ENCODE measurements around the gene PDRG1.

PDRG1 gene

GRCh38 chr20:31951530-31952453 is at the start of gene PDRG1:
Gene PDRG1 (minus strand): TSS chr20:31952046. CDS start chr20:31951961, 85 bp downstream.
- TF ChIP-seq, protein P1, sequence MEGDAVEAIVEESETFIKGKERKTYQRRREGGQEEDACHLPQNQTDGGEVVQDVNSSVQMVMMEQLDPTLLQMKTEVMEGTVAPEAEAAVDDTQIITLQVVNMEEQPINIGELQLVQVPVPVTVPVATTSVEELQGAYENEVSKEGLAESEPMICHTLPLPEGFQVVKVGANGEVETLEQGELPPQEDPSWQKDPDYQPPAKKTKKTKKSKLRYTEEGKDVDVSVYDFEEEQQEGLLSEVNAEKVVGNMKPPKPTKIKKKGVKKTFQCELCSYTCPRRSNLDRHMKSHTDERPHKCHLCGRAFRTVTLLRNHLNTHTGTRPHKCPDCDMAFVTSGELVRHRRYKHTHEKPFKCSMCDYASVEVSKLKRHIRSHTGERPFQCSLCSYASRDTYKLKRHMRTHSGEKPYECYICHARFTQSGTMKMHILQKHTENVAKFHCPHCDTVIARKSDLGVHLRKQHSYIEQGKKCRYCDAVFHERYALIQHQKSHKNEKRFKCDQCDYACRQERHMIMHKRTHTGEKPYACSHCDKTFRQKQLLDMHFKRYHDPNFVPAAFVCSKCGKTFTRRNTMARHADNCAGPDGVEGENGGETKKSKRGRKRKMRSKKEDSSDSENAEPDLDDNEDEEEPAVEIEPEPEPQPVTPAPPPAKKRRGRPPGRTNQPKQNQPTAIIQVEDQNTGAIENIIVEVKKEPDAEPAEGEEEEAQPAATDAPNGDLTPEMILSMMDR (IDR thresholded peaks at IDR 0.05; ENCODE audit: low read depth, low read length) = peak; percentile 96
- TF ChIP-seq, protein P2, sequence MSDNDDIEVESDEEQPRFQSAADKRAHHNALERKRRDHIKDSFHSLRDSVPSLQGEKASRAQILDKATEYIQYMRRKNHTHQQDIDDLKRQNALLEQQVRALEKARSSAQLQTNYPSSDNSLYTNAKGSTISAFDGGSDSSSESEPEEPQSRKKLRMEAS (IDR thresholded peaks at IDR 0.05; ENCODE audit: low read depth, low read length) = no peak
- TF ChIP-seq POLR2A (IDR thresholded peaks at IDR 0.05; ENCODE audit: extremely low read depth, insufficient read length) (peak; percentile 91), MYC (IDR thresholded peaks at IDR 0.05; ENCODE audit: low read depth, low read length) (peak; percentile 8; the same call in 1 of the 2 replicates)
- peak; percentile 96 for DNase-seq (ENCODE audit: low read depth)
- H3K4me3 ChIP-seq (ENCODE audit: low read depth, low read length) = peak within 1 kb of the TSS; percentile 98

DNA sequence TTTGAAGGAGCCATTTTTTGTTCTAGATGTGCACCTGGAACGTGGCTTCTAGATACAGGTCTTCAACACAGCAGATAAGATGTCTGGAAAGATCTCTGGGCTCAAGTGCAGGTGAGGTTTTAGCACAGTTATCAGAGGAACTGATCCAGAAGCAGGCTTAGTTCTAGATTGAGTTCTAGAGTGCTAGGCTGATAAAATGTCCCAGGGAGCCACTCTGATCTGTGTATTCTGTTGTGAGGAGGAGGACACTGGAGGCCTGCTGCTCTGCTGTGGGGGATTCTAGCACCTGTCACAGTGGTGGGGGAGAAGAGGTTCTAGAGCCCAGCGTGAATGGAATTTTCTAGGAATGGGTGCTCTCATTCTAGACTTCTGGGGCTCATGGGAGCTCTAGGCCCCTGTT is 46.4 kb upstream of the PDRG1 start:
- H3K4me3 ChIP-seq (ENCODE audit: low read depth, low read length) = no peak overlapping the region
- DNase-seq (ENCODE audit: low read depth) = no peak
- TF ChIP-seq MYC (IDR thresholded peaks at IDR 0.05; ENCODE audit: low read depth, low read length) (no peak), POLR2A (IDR thresholded peaks at IDR 0.05; ENCODE audit: extremely low read depth, insufficient read length) (no peak)
- TF ChIP-seq, protein P1 (IDR thresholded peaks at IDR 0.05; ENCODE audit: low read depth, low read length) = no peak
- TF ChIP-seq, protein P2 (IDR thresholded peaks at IDR 0.05; ENCODE audit: low read depth, low read length) = no peak

- H3K4me3 ChIP-seq (ENCODE audit: low read depth, low read length) = no peak overlapping the region
- TF ChIP-seq, protein P2 (IDR thresholded peaks at IDR 0.05; ENCODE audit: low read depth, low read length) = no peak
- TF ChIP-seq POLR2A (IDR thresholded peaks at IDR 0.05; ENCODE audit: extremely low read depth, insufficient read length) (no peak), MYC (IDR thresholded peaks at IDR 0.05; ENCODE audit: low read depth, low read length) (no peak)
- TF ChIP-seq, protein P1 (IDR thresholded peaks at IDR 0.05; ENCODE audit: low read depth, low read length) = no peak
- no peak for DNase-seq (ENCODE audit: low read depth)
These were observed 45.1 kb upstream of the PDRG1 start for GRCh38 chr20:31996996-31997395.

DNA sequence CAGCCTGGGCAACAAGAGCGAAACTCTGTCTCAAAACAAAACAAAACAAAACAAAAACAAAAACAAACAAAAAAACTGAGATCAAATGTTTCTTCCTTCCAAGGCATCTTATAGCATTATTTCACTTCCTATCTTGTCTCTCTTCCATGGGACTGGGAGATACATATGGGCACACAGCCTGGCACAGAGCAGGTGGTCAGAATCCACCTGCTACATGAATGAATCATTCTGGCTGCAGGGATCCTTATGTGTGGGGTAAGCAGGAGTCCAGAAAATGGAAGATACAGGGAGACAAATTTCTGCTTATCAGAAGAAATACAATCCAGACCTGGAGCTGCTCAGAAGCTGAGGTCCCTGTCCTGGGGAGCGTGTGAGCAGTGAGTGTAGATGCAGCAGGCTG is 40.2 kb upstream of the PDRG1 start:
- no peak overlapping the region for H3K4me3 ChIP-seq (ENCODE audit: low read depth, low read length)

GRCh38 chr20:31991339-31991705 is 39.5 kb upstream of the PDRG1 start:
- no peak overlapping the region for H3K4me3 ChIP-seq (ENCODE audit: low read depth, low read length)
- TF ChIP-seq POLR2A (IDR thresholded peaks at IDR 0.05; ENCODE audit: extremely low read depth, insufficient read length) (no peak), MYC (IDR thresholded peaks at IDR 0.05; ENCODE audit: low read depth, low read length) (no peak)
- TF ChIP-seq, protein P2 (IDR thresholded peaks at IDR 0.05; ENCODE audit: low read depth, low read length) = no peak
- TF ChIP-seq, protein P1 (IDR thresholded peaks at IDR 0.05; ENCODE audit: low read depth, low read length) = no peak
- DNase-seq (ENCODE audit: low read depth) = no peak

More for the DNA sequence above, 40.2 kb upstream of the PDRG1 start:
- TF ChIP-seq MYC (IDR thresholded peaks at IDR 0.05; ENCODE audit: low read depth, low read length) (no peak), POLR2A (IDR thresholded peaks at IDR 0.05; ENCODE audit: extremely low read depth, insufficient read length) (no peak)
- no peak for DNase-seq (ENCODE audit: low read depth)

DNA sequence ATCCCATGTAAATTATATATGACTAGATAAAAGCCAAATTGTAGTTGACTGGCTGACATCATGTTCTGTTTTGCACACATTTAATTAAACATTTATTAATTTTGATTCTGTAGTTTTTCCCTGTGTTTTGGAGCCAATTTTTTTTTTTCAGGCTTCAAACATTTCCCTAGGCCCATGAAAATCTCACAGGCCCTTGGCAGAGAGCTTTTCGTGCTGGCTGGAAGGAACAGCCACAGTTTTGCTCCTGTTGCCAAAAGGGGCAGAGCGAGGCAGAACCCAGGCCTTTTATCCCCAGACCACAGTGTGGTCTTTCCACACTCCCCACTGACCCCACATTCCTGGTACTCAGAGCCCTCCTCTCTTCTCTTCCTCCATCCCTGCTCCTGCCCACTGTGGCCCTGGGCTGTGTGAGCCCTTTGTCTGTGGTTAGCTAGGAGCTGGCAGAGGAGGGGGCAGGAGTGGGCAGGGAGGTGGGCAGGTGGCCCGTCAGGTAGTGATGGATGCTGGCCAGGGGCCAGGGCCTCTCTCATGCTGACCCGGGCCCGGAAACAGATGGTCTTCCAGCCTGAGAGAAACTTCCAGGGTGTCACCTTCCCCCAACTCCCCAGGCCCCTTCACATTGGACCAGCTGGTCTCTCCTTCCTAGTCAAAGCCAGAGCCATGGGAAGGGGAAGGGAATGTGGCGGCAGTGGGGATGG is 38.9 kb upstream of the PDRG1 start:
- TF ChIP-seq, protein P2 (IDR thresholded peaks at IDR 0.05; ENCODE audit: low read depth, low read length) = no peak
- TF ChIP-seq MYC (IDR thresholded peaks at IDR 0.05; ENCODE audit: low read depth, low read length) = no peak
- TF ChIP-seq, protein P1 (IDR thresholded peaks at IDR 0.05; ENCODE audit: low read depth, low read length) = no peak
- TF ChIP-seq POLR2A (IDR thresholded peaks at IDR 0.05; ENCODE audit: extremely low read depth, insufficient read length) = no peak
- DNase-seq (ENCODE audit: low read depth) = no peak

More for the DNA sequence above, 38.9 kb upstream of the PDRG1 start:
- H3K4me3 ChIP-seq (ENCODE audit: low read depth, low read length) = no peak overlapping the region
